ENCODE results near the gene SLC49A4. TPM values are rescaled to one million over a fixed set of nuclear protein-coding genes. Genes with fewer than 3 reads are reported as not detected.

The SLC49A4 gene
- total and polyA plus RNA-seq, 2 donors (not counting 1 experiment from before 2014, with no cell fraction given), result 2.5 to 20.0 TPM

- POLR2A ChIA-PET, result no interaction called here
- whole genome bisulfite sequencing (ENCODE audit: insufficient coverage), result 82% methylated on average over 2 of the region's 3 CpGs
Observed at GRCh38 chr3:122797291-122797690, 2.4 kb downstream of the SLC49A4 start.

GRCh38 chr3:122799322-122799721 lies 4.5 kb downstream of the SLC49A4 start:
- Histone ChIP-seq H3K4me1 (ENCODE audit: control insufficient read depth in 2 of 2, insufficient read depth in 2 of 2, low read length in 2 of 2) (peaks cover 8 to 13% of the 10 kb centered on the region in 2 donors), H3K9ac (ENCODE audit: low read length) (no peak overlapping the region), H3K36me3 (replicated peaks in 1 of 2; ENCODE audit: control extremely low read depth in 1 of 2, control insufficient read depth in 1 of 2, extremely low read depth in 1 of 2, insufficient read depth in 2 of 2, low read length in 1 of 2) (no peaks in the 10 kb centered on the region), H2AFZ (ENCODE audit: insufficient read depth, low read depth, low read length, poor library complexity, severe bottlenecking) (no peak overlapping the region), H3K27ac (ENCODE audit: low read length in 2 of 2) (no peak overlapping the region), H3K4me3 (ENCODE audit: control extremely low read depth in 1 of 5, extremely low read depth in 1 of 5, insufficient read depth in 1 of 5, low read depth in 2 of 5, low read length in 4 of 5) (no peak overlapping the region), H3K4me2 (replicated peaks; ENCODE audit: low read depth, low read length, poor library complexity, severe bottlenecking) (no peak overlapping the region), H4K20me1 (ENCODE audit: control insufficient read depth, insufficient read depth, low read length, poor library complexity, severe bottlenecking) (peaks cover 5% of the 10 kb centered on the region), H3K27me3 (replicated peaks in 1 of 4; ENCODE audit: control extremely low read depth in 1 of 4, control insufficient read depth in 3 of 4, insufficient read depth in 4 of 4, low read length in 3 of 4) (no peaks in the 10 kb centered on the region), H3K79me2 (ENCODE audit: control insufficient read depth, insufficient read depth, low read length) (peaks cover 36% of the 10 kb centered on the region), H3K9me3 (ENCODE audit: control extremely low read depth in 1 of 3, control insufficient read depth in 2 of 3, insufficient read depth in 1 of 3, low read length in 2 of 3) (no peaks in the 10 kb centered on the region)
- TF ChIP-seq EZH2 (IDR thresholded peaks at IDR 0.05; ENCODE audit: borderline replicate concordance, insufficient read depth, low read depth, low read length, poor library complexity, severe bottlenecking) (no peak), CTCF (IDR thresholded peaks at IDR 0.05) (no peak)
- ATAC-seq (ENCODE audit: low read depth), result no peak
- H3K27ac Mint-ChIP-seq, result no peak overlapping the region
- DNase-seq, result no peak
- no peak overlapping the region for H3K4me3 Mint-ChIP-seq
- no peaks in the 10 kb centered on the region for H3K9me3 Mint-ChIP-seq (ENCODE audit: insufficient read depth)
- no peaks in the 10 kb centered on the region for H3K27me3 Mint-ChIP-seq
- 96% methylated on average over 2 of the region's 2 CpGs for WGBS (ENCODE audit: insufficient coverage)
- peaks cover 22% of the 10 kb centered on the region for H3K4me1 Mint-ChIP-seq
- intact Hi-C loops (cut with micrococcal nuclease), result loop anchor here (10.0 kb wide), 1 partner anchor 785 kb away; the partner anchor contains the start of gene HACD2
- ChIA-PET CTCF (no interaction called here), POLR2A (no interaction called here)

More at GRCh38 chr3:122797291-122797690, 2.4 kb downstream of the SLC49A4 start:
- Histone ChIP-seq H3K79me2 (ENCODE audit: control insufficient read depth, insufficient read depth, low read length) (peaks cover 46% of the 10 kb centered on the region), H2AFZ (ENCODE audit: insufficient read depth, low read depth, low read length, poor library complexity, severe bottlenecking) (no peak overlapping the region), H3K9me3 (ENCODE audit: control extremely low read depth in 1 of 3, control insufficient read depth in 2 of 3, insufficient read depth in 1 of 3, low read length in 2 of 3) (no peaks in the 10 kb centered on the region), H4K20me1 (ENCODE audit: control insufficient read depth, insufficient read depth, low read length, poor library complexity, severe bottlenecking) (peaks cover 5% of the 10 kb centered on the region), H3K27ac (ENCODE audit: low read length in 2 of 2) (no peak overlapping the region), H3K9ac (ENCODE audit: low read length) (no peak overlapping the region), H3K36me3 (replicated peaks in 1 of 2; ENCODE audit: control extremely low read depth in 1 of 2, control insufficient read depth in 1 of 2, extremely low read depth in 1 of 2, insufficient read depth in 2 of 2, low read length in 1 of 2) (no peaks in the 10 kb centered on the region), H3K27me3 (replicated peaks in 1 of 4; ENCODE audit: control extremely low read depth in 1 of 4, control insufficient read depth in 3 of 4, insufficient read depth in 4 of 4, low read length in 3 of 4) (no peaks in the 10 kb centered on the region), H3K4me3 (ENCODE audit: control extremely low read depth in 1 of 5, extremely low read depth in 1 of 5, insufficient read depth in 1 of 5, low read depth in 2 of 5, low read length in 4 of 5) (no peak overlapping the region), H3K4me2 (replicated peaks; ENCODE audit: low read depth, low read length, poor library complexity, severe bottlenecking) (no peak overlapping the region), H3K4me1 (ENCODE audit: control insufficient read depth in 2 of 2, insufficient read depth in 2 of 2, low read length in 2 of 2) (peaks cover 21 to 26% of the 10 kb centered on the region in 2 donors)
- CTCF ChIA-PET, result no interaction called here
- peaks cover 24% of the 10 kb centered on the region for H3K4me1 Mint-ChIP-seq
- H3K27ac Mint-ChIP-seq, result no peak overlapping the region
- DNase-seq, result no peak
- TF ChIP-seq CTCF (IDR thresholded peaks at IDR 0.05) (no peak), EZH2 (IDR thresholded peaks at IDR 0.05; ENCODE audit: borderline replicate concordance, insufficient read depth, low read depth, low read length, poor library complexity, severe bottlenecking) (no peak)
- peak overlapping the region; percentile 92 for H3K4me3 Mint-ChIP-seq
- H3K27me3 Mint-ChIP-seq, result no peaks in the 10 kb centered on the region
- H3K9me3 Mint-ChIP-seq (ENCODE audit: insufficient read depth), result no peaks in the 10 kb centered on the region
- intact Hi-C loops (cut with micrococcal nuclease), result loop anchor here (10.0 kb wide), 1 partner anchor 788 kb away; the partner anchor contains the start of gene HACD2
- ATAC-seq (ENCODE audit: low read depth), result no peak

All from B cell (primary cell).